ENCODE measurements around the gene NCR1. TPM values are rescaled to one million over a fixed set of nuclear protein-coding genes. Genes with fewer than 3 reads are reported as not detected.
A peak's percentile ranks its signal among the peaks of the same experiment; 100 is the strongest.
"Not testable (repeated sequence)": the region's sequence is repeated elsewhere in the genome, so short reads cannot be mapped to it uniquely, and the experiment has no call there.

NCR1 gene
- not detected in 2 replicates for total RNA-seq (ENCODE audit: low replicate concordance)

DNA sequence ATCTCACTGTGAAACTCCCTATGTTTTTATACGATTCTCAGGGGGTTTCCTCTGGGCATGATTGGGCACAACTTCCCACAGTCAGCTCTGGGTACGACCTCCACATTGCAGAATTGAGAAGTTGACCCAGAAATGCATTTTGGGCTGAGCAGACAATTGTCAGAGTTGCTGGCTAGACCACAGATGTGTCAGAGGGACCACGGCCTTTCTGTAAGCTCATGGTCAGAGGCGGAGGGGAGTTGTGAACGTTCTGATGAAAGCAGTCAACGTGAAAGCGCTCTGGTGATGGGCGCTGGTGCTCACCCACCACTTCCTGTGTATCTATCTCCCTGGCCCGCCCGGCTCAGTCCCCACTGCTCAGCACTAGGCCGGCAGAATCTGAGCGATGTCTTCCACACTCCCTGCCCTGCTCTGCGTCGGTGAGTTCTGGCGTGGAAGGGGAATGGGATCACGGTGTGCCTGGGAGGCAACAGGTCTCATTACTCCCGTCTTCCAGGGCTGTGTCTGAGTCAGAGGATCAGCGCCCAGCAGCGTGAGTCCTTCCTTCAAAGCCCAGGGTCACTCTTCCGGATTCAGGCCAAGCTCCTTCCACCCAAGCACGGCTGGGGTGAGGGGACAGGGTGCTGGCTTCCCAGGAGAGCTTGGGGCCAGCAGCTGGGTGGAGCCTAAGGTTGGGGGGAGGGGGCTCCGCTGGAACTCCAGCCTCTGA lies at the start of gene NCR1:
Gene NCR1, plus strand, starts transcription at position 346 of the 709 bp plus-strand sequence. Its CDS starts 40 bp downstream, at position 386.
- Histone ChIP-seq H3K4me2 (no peak within 1 kb of the TSS), H3K36me3 (no peaks in the 10 kb centered on the region), H3K27ac (no peak within 1 kb of the TSS), H4K20me1 (ENCODE audit: low read depth) (no peaks in the 10 kb centered on the region), H3K9me3 (ENCODE audit: low read depth) (no peaks in the 10 kb centered on the region), H3K9ac (no peak within 1 kb of the TSS), H2AFZ (replicated peaks) (peak within 1 kb of the TSS; percentile 36), H3K79me2 (ENCODE audit: low read depth) (no peaks in the 10 kb centered on the region), H3K27me3 (no peaks in the 10 kb centered on the region), H3K4me1 (no peaks in the 10 kb centered on the region), H3K4me3 (no peak within 1 kb of the TSS), H3F3A (ENCODE audit: low read depth) (no peaks in the 10 kb centered on the region)
- TF ChIP-seq EZH2 (IDR thresholded peaks at IDR 0.05): no peak
- no peak within 1 kb of the TSS for H3K27ac Mint-ChIP-seq
- peaks cover 10% of the 10 kb centered on the region for H3K9me3 Mint-ChIP-seq
- no peak within 1 kb of the TSS for H3K4me3 Mint-ChIP-seq
- H3K36me3 Mint-ChIP-seq: no peaks in the 10 kb centered on the region
- no peaks in the 10 kb centered on the region for H3K4me1 Mint-ChIP-seq
- DNase-seq (ENCODE audit: low spot score): no peak
- no peaks in the 10 kb centered on the region for H3K27me3 Mint-ChIP-seq (ENCODE audit: insufficient read depth, low read depth)

DNA sequence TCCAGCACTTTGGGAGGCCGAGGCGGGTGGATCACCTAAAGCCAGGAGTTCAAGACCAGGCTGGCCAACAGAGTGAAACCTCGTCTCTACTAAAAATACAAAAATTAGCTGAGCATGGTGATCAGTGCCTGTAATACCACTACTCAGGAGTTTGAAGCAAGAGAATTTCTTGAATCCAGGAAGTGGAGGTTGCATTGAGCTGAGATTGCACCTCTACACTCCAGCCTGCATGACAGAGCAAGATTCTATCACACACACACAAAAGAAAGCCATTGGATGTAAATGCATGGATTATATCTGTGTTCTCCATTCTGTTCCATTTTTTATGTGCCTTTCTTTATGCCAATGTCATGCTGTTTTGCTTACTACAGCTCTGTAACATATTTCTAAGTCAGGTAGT lies 47.5 kb upstream of the NCR1 start:
- not testable (repeated sequence) for H3F3A ChIP-seq (ENCODE audit: low read depth); H3K4me2 ChIP-seq; DNase-seq (ENCODE audit: low spot score); H2AFZ ChIP-seq (replicated peaks); H3K9me3 ChIP-seq (ENCODE audit: low read depth); H3K79me2 ChIP-seq (ENCODE audit: low read depth); H3K27ac Mint-ChIP-seq; H3K4me3 Mint-ChIP-seq; H3K36me3 ChIP-seq; H3K4me1 ChIP-seq; H3K27ac ChIP-seq; H3K9me3 Mint-ChIP-seq; H4K20me1 ChIP-seq (ENCODE audit: low read depth); H3K27me3 ChIP-seq; H3K9ac ChIP-seq; H3K27me3 Mint-ChIP-seq (ENCODE audit: insufficient read depth, low read depth); H3K4me1 Mint-ChIP-seq; H3K36me3 Mint-ChIP-seq; H3K4me3 ChIP-seq

GRCh38 chr19:54859421-54859820 lies 46.5 kb upstream of the NCR1 start:
- DNase-seq (ENCODE audit: low spot score); H3K27ac ChIP-seq; H3K9me3 Mint-ChIP-seq; H3K79me2 ChIP-seq (ENCODE audit: low read depth); H4K20me1 ChIP-seq (ENCODE audit: low read depth); H3K36me3 Mint-ChIP-seq; H2AFZ ChIP-seq (replicated peaks); H3K4me3 ChIP-seq; H3K27ac Mint-ChIP-seq; H3F3A ChIP-seq (ENCODE audit: low read depth); H3K9me3 ChIP-seq (ENCODE audit: low read depth); H3K9ac ChIP-seq; H3K27me3 Mint-ChIP-seq (ENCODE audit: insufficient read depth, low read depth); H3K27me3 ChIP-seq; H3K4me1 Mint-ChIP-seq; H3K36me3 ChIP-seq; H3K4me1 ChIP-seq; H3K4me2 ChIP-seq; H3K4me3 Mint-ChIP-seq: not testable (repeated sequence)

DNA sequence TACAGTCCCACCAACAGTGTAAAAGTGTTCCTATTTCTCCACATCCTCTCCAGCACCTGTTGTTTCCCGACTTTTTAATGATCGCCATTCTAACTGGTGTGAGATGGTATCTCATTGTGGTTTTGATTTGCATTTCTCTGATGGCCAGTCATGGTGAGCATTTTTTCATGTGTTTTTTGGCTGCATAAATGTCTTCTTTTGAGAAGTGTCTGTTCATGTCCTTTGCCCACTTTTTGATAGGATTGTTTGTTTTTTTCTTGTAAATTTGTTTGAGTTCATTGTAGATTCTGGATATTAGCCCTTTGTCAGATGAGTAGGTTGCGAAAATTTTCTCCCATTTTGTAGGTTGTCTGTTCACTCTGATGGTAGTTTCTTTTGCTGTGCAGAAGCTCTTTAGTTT lies 42.5 kb upstream of the NCR1 start:
- not testable (repeated sequence) for H3K79me2 ChIP-seq (ENCODE audit: low read depth); H2AFZ ChIP-seq (replicated peaks); H3K36me3 Mint-ChIP-seq; H3K27ac Mint-ChIP-seq; H3K4me3 ChIP-seq; H3K9me3 ChIP-seq (ENCODE audit: low read depth); H3K4me2 ChIP-seq; DNase-seq (ENCODE audit: low spot score); H3K4me3 Mint-ChIP-seq; H3K27me3 Mint-ChIP-seq (ENCODE audit: insufficient read depth, low read depth); H3K9ac ChIP-seq; H3K4me1 Mint-ChIP-seq; H4K20me1 ChIP-seq (ENCODE audit: low read depth); H3K27ac ChIP-seq; H3F3A ChIP-seq (ENCODE audit: low read depth); H3K4me1 ChIP-seq; H3K27me3 ChIP-seq; H3K36me3 ChIP-seq
- peaks cover 11% of the 10 kb centered on the region for H3K9me3 Mint-ChIP-seq

- Histone ChIP-seq H3K27ac (no peak overlapping the region), H3K4me1 (no peaks in the 10 kb centered on the region), H3K79me2 (ENCODE audit: low read depth) (no peaks in the 10 kb centered on the region), H4K20me1 (ENCODE audit: low read depth) (no peaks in the 10 kb centered on the region), H3K27me3 (no peaks in the 10 kb centered on the region), H3K36me3 (no peaks in the 10 kb centered on the region), H3F3A (ENCODE audit: low read depth) (no peaks in the 10 kb centered on the region), H3K4me2 (no peak overlapping the region), H3K9me3 (ENCODE audit: low read depth) (peaks cover 7% of the 10 kb centered on the region), H3K4me3 (no peak overlapping the region), H2AFZ (replicated peaks) (no peak overlapping the region), H3K9ac (no peak overlapping the region)
- peaks cover 9% of the 10 kb centered on the region for H3K9me3 Mint-ChIP-seq
- DNase-seq (ENCODE audit: low spot score): no peak
- no peaks in the 10 kb centered on the region for H3K36me3 Mint-ChIP-seq
- TF ChIP-seq EZH2 (IDR thresholded peaks at IDR 0.05) (no peak), CTCF (IDR thresholded peaks at IDR 0.05) (no peak), EZH2phosphoT487 (IDR thresholded peaks at IDR 0.05) (no peak)
- no peak overlapping the region for H3K4me3 Mint-ChIP-seq
- H3K27me3 Mint-ChIP-seq (ENCODE audit: insufficient read depth, low read depth): peaks cover 6% of the 10 kb centered on the region
- no peaks in the 10 kb centered on the region for H3K4me1 Mint-ChIP-seq
- H3K27ac Mint-ChIP-seq: no peak overlapping the region
Observed at GRCh38 chr19:54871696-54872095, 34.3 kb upstream of the NCR1 start.
